Heart left ventricle (tissue), 13 donors: ENCODE measurements around the gene MIEN1.

Experiments used
- POLR2A ChIP-seq, 2 donors: fragments of 450-650 bp; IDR thresholded peaks; one replicate each; pipeline ENCODE4 v1.6.1; 2017; ENCODE audit warnings: antibody characterized with exemption in 2 of 2, mild to moderate bottlenecking in 2 of 2, moderate library complexity in 2 of 2
- TF ChIP-seq, protein P1 (sequence below), 12 donors: fragments of 200-600 bp; sonication (generic) in 4 of 12; IDR thresholded peaks; one replicate each; pipeline versions ENCODE4 v1.5.0 to v1.8.0; 2018 to 2022; ENCODE audit warnings: antibody characterized with exemption in 12 of 12, mild to moderate bottlenecking in 5 of 12
- donor health status: ischemic (EF 13 %, LVEDD 7.1; RV severe dilation, severe dysfunction).
- donor health status: DM: no; HTN: yes; CAD: no.
- donor health status: DM: no; HTN: no; CAD: no.
- donor health status: ischemic (EF 25% LVEDD 6.9; RV normal size, moderate dysfunction).
- donor health status: ischemic (EF 25% LVEDD 5.7; RV mildly dilated, moderate dysfunction).
- donor health status: ischemic (EF 35%, LVEDD 5.7; RV mildly dilated, moderate dysfunction).
- donor health status: nonischemic (EF 11% LVEDD 7.7; RV severe dilation, severe dysfunction).
- donor health status: DM: yes; HTN: yes; CAD: no.
- donor health status: PGD.
- donor health status: ischemic (EF 29% LVEDD 5.4; RV normal size, mild dysfunction).
- donor health status: nonischemic (EF 23%, LVEDD 6.1; RV moderate dilation, normal function).

GRCh38 chr17:39765766-39766165 lies 35.4 kb upstream of the MIEN1 start:
- TF ChIP-seq, protein P1, sequence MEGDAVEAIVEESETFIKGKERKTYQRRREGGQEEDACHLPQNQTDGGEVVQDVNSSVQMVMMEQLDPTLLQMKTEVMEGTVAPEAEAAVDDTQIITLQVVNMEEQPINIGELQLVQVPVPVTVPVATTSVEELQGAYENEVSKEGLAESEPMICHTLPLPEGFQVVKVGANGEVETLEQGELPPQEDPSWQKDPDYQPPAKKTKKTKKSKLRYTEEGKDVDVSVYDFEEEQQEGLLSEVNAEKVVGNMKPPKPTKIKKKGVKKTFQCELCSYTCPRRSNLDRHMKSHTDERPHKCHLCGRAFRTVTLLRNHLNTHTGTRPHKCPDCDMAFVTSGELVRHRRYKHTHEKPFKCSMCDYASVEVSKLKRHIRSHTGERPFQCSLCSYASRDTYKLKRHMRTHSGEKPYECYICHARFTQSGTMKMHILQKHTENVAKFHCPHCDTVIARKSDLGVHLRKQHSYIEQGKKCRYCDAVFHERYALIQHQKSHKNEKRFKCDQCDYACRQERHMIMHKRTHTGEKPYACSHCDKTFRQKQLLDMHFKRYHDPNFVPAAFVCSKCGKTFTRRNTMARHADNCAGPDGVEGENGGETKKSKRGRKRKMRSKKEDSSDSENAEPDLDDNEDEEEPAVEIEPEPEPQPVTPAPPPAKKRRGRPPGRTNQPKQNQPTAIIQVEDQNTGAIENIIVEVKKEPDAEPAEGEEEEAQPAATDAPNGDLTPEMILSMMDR (IDR thresholded peaks at IDR 0.05) = no peak
- TF ChIP-seq POLR2A (IDR thresholded peaks at IDR 0.05) = no peak
